HEK293 (cell line): ENCODE data around the gene ZBBX.

Experiments
- CTCF ChIA-PET: fragments of 350-600 bp; formaldehyde crosslinking; extraction: SDS; loops from one replicate; lab custom pipeline; 2021; ENCODE audit warnings: antibody characterized with exemption; lab: Yijun Ruan, JAX
- POLR2A ChIA-PET: fragments of 300-600 bp; formaldehyde crosslinking; extraction: SDS; loops from one replicate; lab custom pipeline; 2020; ENCODE audit warnings: antibody characterized with exemption, inconsistent platforms; lab: Yijun Ruan, JAX
- H3K27ac ChIP-seq: fragments of 200-500 bp; sonication (Bioruptor generic); 2 replicates; pipeline ENCODE4 v1.5.1; 2014; ENCODE audit warnings: low read depth, low read length, control low read depth, inconsistent platforms; ENCODE audit errors: extremely low read depth
- H3K36me3 ChIP-seq, 2 experiments: fragments of 200-500 bp in 1 of 2; sonication (Bioruptor generic) in 1 of 2; 1 replicate in 1 of 2; 2 replicates in 1 of 2; pipeline ENCODE4 v1.5.1; 2014 to 2017; ENCODE audit warnings: inconsistent platforms in 2 of 2, low read length in 2 of 2; ENCODE audit not compliant: control insufficient read depth in 2 of 2, insufficient read depth in 1 of 2
- H3K4me1 ChIP-seq: fragments of 200-500 bp; sonication (Bioruptor generic); 2 replicates; pipeline ENCODE4 v1.5.1; 2014; ENCODE audit warnings: mild to moderate bottlenecking, low read length, inconsistent platforms; ENCODE audit not compliant: control insufficient read depth, insufficient read depth
- H3K4me3 ChIP-seq: 2 replicates; pipeline ENCODE4 v1.5.1; 2011; ENCODE audit warnings: low read depth, mild to moderate bottlenecking, control low read depth, low read length, moderate library complexity
- H3K9me3 ChIP-seq: fragments of 200-500 bp; sonication (Bioruptor generic); 2 replicates; pipeline ENCODE4 v1.5.1; 2014; ENCODE audit warnings: low read depth, low read length, inconsistent platforms; ENCODE audit not compliant: control insufficient read depth, insufficient read depth
- CTCF ChIP-seq: fragments of 450-650 bp; formaldehyde crosslinking; IDR thresholded peaks from 2 replicates; pipeline ENCODE4 v1.5.1; 2016; ENCODE audit warnings: missing biosample characterization, missing genetic modification characterization
- FEZF1 ChIP-seq: fragments of 450-650 bp; formaldehyde crosslinking; IDR thresholded peaks from 2 replicates; pipeline ENCODE4 v1.5.1; 2016; ENCODE audit warnings: missing biosample characterization, missing genetic modification characterization
- KLF1 ChIP-seq: fragments of 450-650 bp; formaldehyde crosslinking; IDR thresholded peaks from 2 replicates; pipeline ENCODE4 v1.5.1; 2016; ENCODE audit warnings: missing biosample characterization, missing genetic modification characterization
- KLF10 ChIP-seq: fragments of 450-650 bp; IDR thresholded peaks from 2 replicates; pipeline ENCODE4 v1.5.1; 2018; ENCODE audit warnings: missing biosample characterization, mild to moderate bottlenecking, missing genetic modification characterization
- PRDM4 ChIP-seq: fragments of 450-650 bp; formaldehyde crosslinking; IDR thresholded peaks from 2 replicates; pipeline ENCODE4 v1.5.1; 2017; ENCODE audit warnings: missing biosample characterization, missing genetic modification characterization
- RBAK ChIP-seq: fragments of 450-650 bp; formaldehyde crosslinking; IDR thresholded peaks from 2 replicates; pipeline ENCODE4 v1.5.1; 2016; ENCODE audit warnings: missing biosample characterization, missing genetic modification characterization
- SP3 ChIP-seq: fragments of 450-650 bp; formaldehyde crosslinking; IDR thresholded peaks from 2 replicates; pipeline ENCODE4 v1.5.1; 2016; ENCODE audit warnings: missing biosample characterization, missing genetic modification characterization
- ZBTB17 ChIP-seq: fragments of 450-650 bp; formaldehyde crosslinking; IDR thresholded peaks from 2 replicates; pipeline ENCODE4 v1.5.1; 2016; ENCODE audit warnings: missing biosample characterization, missing genetic modification characterization
- ZBTB21 ChIP-seq: fragments of 450-650 bp; formaldehyde crosslinking; IDR thresholded peaks from 2 replicates; pipeline ENCODE4 v1.5.1; 2017; ENCODE audit warnings: missing biosample characterization, missing genetic modification characterization
- ZBTB7A ChIP-seq: fragments of 450-650 bp; formaldehyde crosslinking; IDR thresholded peaks from 2 replicates; pipeline ENCODE4 v1.5.1; 2016; ENCODE audit warnings: low read depth, missing biosample characterization, missing genetic modification characterization
- ZNF404 ChIP-seq: fragments of 450-650 bp; formaldehyde crosslinking; IDR thresholded peaks from 2 replicates; pipeline ENCODE4 v1.5.1; 2017; ENCODE audit warnings: missing biosample characterization, missing genetic modification characterization
- ZNF501 ChIP-seq: fragments of 450-650 bp; formaldehyde crosslinking; IDR thresholded peaks from 2 replicates; pipeline ENCODE4 v1.5.1; 2016; ENCODE audit warnings: missing biosample characterization, missing genetic modification characterization
- TF ChIP-seq, protein P1 (sequence below): fragments of 450-650 bp; formaldehyde crosslinking; IDR thresholded peaks from 2 replicates; pipeline ENCODE4 v1.5.1; 2016; ENCODE audit warnings: missing biosample characterization, missing genetic modification characterization
- TF ChIP-seq, protein P2 (sequence below): fragments of 450-650 bp; formaldehyde crosslinking; IDR thresholded peaks from 2 replicates; pipeline ENCODE4 v1.5.1; 2016; ENCODE audit warnings: missing biosample characterization, missing genetic modification characterization

The ZBBX gene

GRCh38 chr3:167330993-167331785, 48.9 kb downstream of the ZBBX start (continued):
- no peak for TF ChIP-seq ZNF501 (tag by site-specific recombination)
- TF ChIP-seq RBAK (tag by site-specific recombination) = no peak
- TF ChIP-seq FEZF1 (tag by site-specific recombination) = no peak
- TF ChIP-seq, protein P1, sequence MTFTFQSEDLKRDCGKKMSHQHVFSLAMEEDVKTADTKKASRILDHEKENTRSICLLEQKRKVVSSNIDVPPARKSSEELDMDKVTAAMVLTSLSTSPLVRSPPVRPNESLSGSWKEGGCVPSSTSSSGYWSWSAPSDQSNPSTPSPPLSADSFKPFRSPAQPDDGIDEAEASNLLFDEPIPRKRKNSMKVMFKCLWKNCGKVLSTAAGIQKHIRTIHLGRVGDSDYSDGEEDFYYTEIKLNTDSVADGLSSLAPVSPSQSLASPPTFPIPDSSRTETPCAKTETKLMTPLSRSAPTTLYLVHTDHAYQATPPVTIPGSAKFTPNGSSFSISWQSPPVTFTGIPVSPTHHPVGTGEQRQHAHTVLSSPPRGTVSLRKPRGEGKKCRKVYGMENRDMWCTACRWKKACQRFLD (tag by site-specific recombination) = no peak
- TF ChIP-seq PRDM4 (tag by site-specific recombination) = no peak
- no peak for TF ChIP-seq ZBTB7A

GRCh38 chr3:167323572-167323971, 56.5 kb downstream of the ZBBX start:
- Histone ChIP-seq H3K27ac (no peak overlapping the region), H3K36me3 (no peaks in the 10 kb centered on the region), H3K9me3 (no peaks in the 10 kb centered on the region), H3K4me1 (no peaks in the 10 kb centered on the region), H3K4me3 (no peak overlapping the region)
- ChIA-PET CTCF (interaction anchor here (0.6 kb wide), 1 partner anchor 1005 kb away, joined by 6 read pairs; no protein-coding TSS in a partner anchor), POLR2A (no interaction called here)
- TF ChIP-seq, protein P2, sequence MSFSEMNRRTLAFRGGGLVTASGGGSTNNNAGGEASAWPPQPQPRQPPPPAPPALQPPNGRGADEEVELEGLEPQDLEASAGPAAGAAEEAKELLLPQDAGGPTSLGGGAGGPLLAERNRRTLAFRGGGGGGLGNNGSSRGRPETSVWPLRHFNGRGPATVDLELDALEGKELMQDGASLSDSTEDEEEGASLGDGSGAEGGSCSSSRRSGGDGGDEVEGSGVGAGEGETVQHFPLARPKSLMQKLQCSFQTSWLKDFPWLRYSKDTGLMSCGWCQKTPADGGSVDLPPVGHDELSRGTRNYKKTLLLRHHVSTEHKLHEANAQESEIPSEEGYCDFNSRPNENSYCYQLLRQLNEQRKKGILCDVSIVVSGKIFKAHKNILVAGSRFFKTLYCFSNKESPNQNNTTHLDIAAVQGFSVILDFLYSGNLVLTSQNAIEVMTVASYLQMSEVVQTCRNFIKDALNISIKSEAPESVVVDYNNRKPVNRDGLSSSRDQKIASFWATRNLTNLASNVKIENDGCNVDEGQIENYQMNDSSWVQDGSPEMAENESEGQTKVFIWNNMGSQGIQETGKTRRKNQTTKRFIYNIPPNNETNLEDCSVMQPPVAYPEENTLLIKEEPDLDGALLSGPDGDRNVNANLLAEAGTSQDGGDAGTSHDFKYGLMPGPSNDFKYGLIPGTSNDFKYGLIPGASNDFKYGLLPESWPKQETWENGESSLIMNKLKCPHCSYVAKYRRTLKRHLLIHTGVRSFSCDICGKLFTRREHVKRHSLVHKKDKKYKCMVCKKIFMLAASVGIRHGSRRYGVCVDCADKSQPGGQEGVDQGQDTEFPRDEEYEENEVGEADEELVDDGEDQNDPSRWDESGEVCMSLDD (tag by site-specific recombination) = no peak
- TF ChIP-seq CTCF (tag by site-specific recombination) (no peak), ZBTB17 (tag by site-specific recombination) (no peak), ZNF404 (no peak)

GRCh38 chr3:167318996-167319615, 61.0 kb downstream of the ZBBX start:
- Histone ChIP-seq H3K4me3 (no peak overlapping the region), H3K27ac (no peak overlapping the region)
- no peak for TF ChIP-seq ZBTB21 (tag by site-specific recombination)
- TF ChIP-seq KLF10 = no peak
- TF ChIP-seq KLF1 (tag by site-specific recombination) = no peak
- TF ChIP-seq SP3 (tag by site-specific recombination) = no peak
- TF ChIP-seq, all 188 proteins: peak for 0
- ChIA-PET POLR2A (no interaction called here), CTCF (no interaction called here)
- H3K4me1 ChIP-seq = no peaks in the 10 kb centered on the region
- H3K36me3 ChIP-seq = no peaks in the 10 kb centered on the region
- H3K9me3 ChIP-seq = no peaks in the 10 kb centered on the region
